Gastrocnemius medialis (tissue), 4 donors: ENCODE data around the gene LAMB3. TPM values are rescaled to one million over a fixed set of nuclear protein-coding genes. Genes with fewer than 3 reads are reported as not detected.

ENCODE experiments used
- ATAC-seq, 2 donors: fragments of 150-250 bp; one replicate each; pipeline ENCODE4 v1.9.1; 2016
- DNase-seq, 2 donors: peaks; one replicate each; pipeline ENCODE4 v3.0.0-alpha.2; 2019
- H3K27ac ChIP-seq, 4 donors: fragments of 200-600 bp; sonication (generic); 1 replicate in 1 of 4; 2 replicates in 3 of 4; pipeline ENCODE4 v1.5.1; 2016 to 2018; ENCODE audit warnings: mild to moderate bottlenecking in 2 of 4, moderate library complexity in 1 of 4
- H3K27me3 ChIP-seq, 3 donors: fragments of 200-600 bp; sonication (generic) in 2 of 3; 1 replicate in 1 of 3; 2 replicates in 2 of 3; pipeline versions ENCODE4 v1.5.1 to v1.6.0; 2016 to 2019; ENCODE audit warnings: mild to moderate bottlenecking in 1 of 3, moderate library complexity in 1 of 3
- H3K36me3 ChIP-seq, 2 donors: fragments of 200-600 bp; sonication (generic) in 1 of 2; one replicate each; pipeline ENCODE4 v1.5.1; 2017 to 2018
- H3K4me1 ChIP-seq, 2 donors: fragments of 200-600 bp; sonication (generic) in 1 of 2; one replicate each; pipeline ENCODE4 v1.5.1; 2016 to 2017; ENCODE audit warnings: mild to moderate bottlenecking in 2 of 2
- H3K4me3 ChIP-seq, 4 donors: fragments of 200-600 bp; sonication (generic) in 3 of 4; 1 replicate in 1 of 4; 2 replicates in 3 of 4; pipeline ENCODE4 v1.5.1; 2016 to 2019; ENCODE audit warnings: mild to moderate bottlenecking in 2 of 4
- H3K9me3 ChIP-seq, 3 donors: fragments of 200-600 bp; sonication (generic) in 2 of 3; 1 replicate in 1 of 3; 2 replicates in 2 of 3; pipeline ENCODE4 v1.5.1; 2016 to 2019
- CTCF ChIP-seq, 5 experiments: fragments of 450-650 bp in 3 of 5; fragments of 200-600 bp in 2 of 5; sonication (generic) in 2 of 5; IDR thresholded peaks in 4 of 5; conservative IDR thresholded peaks in 1 of 5; 1 replicate in 4 of 5; 2 replicates in 1 of 5; pipeline ENCODE4 v1.5.1; 2016 to 2019; ENCODE audit warnings: antibody characterized with exemption in 5 of 5, mild to moderate bottlenecking in 3 of 5, moderate library complexity in 3 of 5
- POLR2A ChIP-seq, 2 donors: fragments of 450-650 bp; IDR thresholded peaks; one replicate each; pipeline ENCODE4 v1.6.1; 2017; ENCODE audit warnings: antibody characterized with exemption in 2 of 2, mild to moderate bottlenecking in 2 of 2, moderate library complexity in 2 of 2
- in situ Hi-C, 4 donors: fragments of 200-750 bp; cut with MboI; loops; one replicate each; pipeline versions ENCODE4 v1.15.0 to v1.8.0; 2017; ENCODE audit warnings: low sequenced_read_pairs in 4 of 4
- intact Hi-C: fragments of 100-400 bp; cut with DNase I; formaldehyde crosslinking; loops from one replicate; pipeline ENCODE4 v1.15.1; 2023; ENCODE audit warnings: low total_unique reads
- total RNA-seq, 4 donors: library from RNA; depleted of rRNA; stranded (reverse); fragments of >200 nt; gene quantifications; one replicate each; pipeline versions ENCODE4 v1.1.0 to v1.2.3, GENCODE V29; 2016

The LAMB3 gene
- total RNA-seq, 4 donors from 2014 or later = 0.61 to 1.9 (median 0.72) TPM

GRCh38 chr1:209627732-209628196, 24.5 kb downstream of the LAMB3 start:
- Histone ChIP-seq H3K4me1 (peaks cover 58 to 59% of the 10 kb centered on the region in 2 donors), H3K27me3 (no peaks in the 10 kb centered on the region), H3K36me3 (no peaks in the 10 kb centered on the region), H3K9me3 (no peaks in the 10 kb centered on the region), H3K4me3 (peak overlapping the region; percentile 22 to 44 (median 42)), H3K27ac (peak overlapping the region; percentile 83 to 94 (median 93))
- ATAC-seq (peak; percentile 51 to 57), DNase-seq (peak; percentile 55 to 84)
- in situ Hi-C loops = loop anchor here in 1 of 4 donors (10.0 kb wide), 1 partner anchor 63 kb away; no protein-coding TSS in a partner anchor
- intact Hi-C loops = loop anchor here (1.0 to 2.0 kb wide), 4 partner anchors 25 to 66 kb away; partner anchors contain the start of gene G0S2
- TF ChIP-seq POLR2A (IDR thresholded peaks at IDR 0.05) (no peak), CTCF (IDR thresholded peaks at IDR 0.05 in 4 of 5, conservative IDR thresholded peaks at IDR 0.05 in 1 of 5) (peak; percentile 93 to 99 (median 98))

GRCh38 chr1:209627027-209627731, 25.0 kb downstream of the LAMB3 start:
- Histone ChIP-seq H3K4me3 (peak overlapping the region; percentile 22 to 44 (median 42)), H3K27ac (peak overlapping the region; percentile 83 to 94 (median 93)), H3K4me1 (peaks cover 62 to 63% of the 10 kb centered on the region in 2 donors), H3K27me3 (no peaks in the 10 kb centered on the region), H3K9me3 (no peaks in the 10 kb centered on the region), H3K36me3 (no peaks in the 10 kb centered on the region)
- intact Hi-C loops = loop anchor here (1.0 to 2.0 kb wide), 4 partner anchors 25 to 66 kb away; partner anchors contain the start of gene G0S2
- ATAC-seq = peak; percentile 6 to 13
- no peak for DNase-seq
- TF ChIP-seq CTCF (IDR thresholded peaks at IDR 0.05 in 4 of 5, conservative IDR thresholded peaks at IDR 0.05 in 1 of 5) (no peak), POLR2A (IDR thresholded peaks at IDR 0.05) (no peak)
- in situ Hi-C loops = loop anchor here in 1 of 4 donors (10.0 kb wide), 1 partner anchor 62 kb away; no protein-coding TSS in a partner anchor

- intact Hi-C loops (loop anchor here (1.0 to 2.0 kb wide), 4 partner anchors 24 to 67 kb away; partner anchors contain the start of gene G0S2), in situ Hi-C loops (loop anchor here in 1 of 4 donors (10.0 kb wide), 1 partner anchor 62 kb away; no protein-coding TSS in a partner anchor)
- DNase-seq (no peak), ATAC-seq (peak in 1 of 2 donors; percentile 0)
- peak overlapping the region in 1 of 4 donors; percentile 23 for H3K4me3 ChIP-seq
- H3K27me3 ChIP-seq = no peaks in the 10 kb centered on the region
- H3K36me3 ChIP-seq = no peaks in the 10 kb centered on the region
- peak overlapping the region; percentile 83 to 94 (median 93) for H3K27ac ChIP-seq
- TF ChIP-seq POLR2A (IDR thresholded peaks at IDR 0.05) (no peak), CTCF (IDR thresholded peaks at IDR 0.05 in 4 of 5, conservative IDR thresholded peaks at IDR 0.05 in 1 of 5) (no peak)
- H3K9me3 ChIP-seq = no peaks in the 10 kb centered on the region
- peaks cover 63% of the 10 kb centered on the region in 2 donors for H3K4me1 ChIP-seq
Observed at GRCh38 chr1:209626346-209627026, 25.7 kb downstream of the LAMB3 start.

DNA sequence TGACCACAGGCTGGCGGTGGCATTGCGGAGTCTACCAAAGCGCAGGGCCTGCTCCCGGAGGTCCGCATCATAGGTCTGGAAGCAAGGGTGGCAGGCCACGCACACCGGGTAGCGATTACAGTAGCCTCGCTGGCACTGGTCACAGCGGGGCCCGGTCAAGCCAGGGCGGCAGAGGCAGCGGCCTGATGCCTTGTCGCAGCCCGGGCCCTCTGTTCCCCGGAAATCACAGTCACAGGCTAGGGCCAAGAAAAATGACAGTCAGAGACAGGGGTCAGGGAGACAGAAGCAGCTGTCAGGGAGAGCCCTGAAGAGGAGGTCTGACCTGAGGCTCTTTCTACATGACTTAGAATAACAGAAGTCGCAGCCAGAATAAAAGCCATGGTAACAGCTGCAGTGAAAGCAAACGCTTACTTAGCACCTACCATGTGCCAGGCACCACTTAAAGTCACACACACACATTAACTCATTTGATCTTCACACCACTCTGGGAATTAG, 26.4 kb downstream of the LAMB3 start:
- no peaks in the 10 kb centered on the region for H3K36me3 ChIP-seq
- H3K27me3 ChIP-seq = no peaks in the 10 kb centered on the region
- intact Hi-C loops = loop anchor here (2.0 kb wide), 1 partner anchor 49 kb away; the partner anchor contains the start of gene G0S2
- DNase-seq (peak; percentile 55 to 78), ATAC-seq (peak; percentile 57 to 60)
- H3K4me3 ChIP-seq = peak overlapping the region in 3 of 4 donors; percentile 2 to 26 (median 23)
- peaks cover 62 to 63% of the 10 kb centered on the region in 2 donors for H3K4me1 ChIP-seq
- TF ChIP-seq CTCF (IDR thresholded peaks at IDR 0.05 in 4 of 5, conservative IDR thresholded peaks at IDR 0.05 in 1 of 5) (no peak), POLR2A (IDR thresholded peaks at IDR 0.05) (no peak)
- no peaks in the 10 kb centered on the region for H3K9me3 ChIP-seq
- peak overlapping the region; percentile 83 to 94 (median 93) for H3K27ac ChIP-seq
- in situ Hi-C loops = loop anchor here in 1 of 4 donors (10.0 kb wide), 1 partner anchor 61 kb away; no protein-coding TSS in a partner anchor
